Fibroblast of mammary gland (primary cell): ENCODE data around the gene CFAP61.
A peak's percentile ranks its signal among the peaks of the same experiment; 100 is the strongest.

ENCODE experiments used
- DNase-seq: peaks from one replicate; pipeline ENCODE4 v3.0.0-alpha.2; 2010; ENCODE audit warnings: low read depth
- H3K4me3 ChIP-seq: 2 replicates; pipeline ENCODE4 v1.5.1; 2011; ENCODE audit warnings: low read depth, mild to moderate bottlenecking, low read length, moderate library complexity; ENCODE audit not compliant: control insufficient read depth
- CTCF ChIP-seq: conservative IDR thresholded peaks from 2 replicates; pipeline ENCODE4 v1.5.1; 2011; ENCODE audit warnings: low read depth, low read length, inconsistent platforms; ENCODE audit not compliant: control insufficient read depth, insufficient read depth

Gene CFAP61

GRCh38 chr20:20010639-20011500 is 41.5 kb upstream of the CFAP61 start:
- no peak for TF ChIP-seq CTCF
- H3K4me3 ChIP-seq = no peak overlapping the region
- peak; percentile 75 for DNase-seq

DNA sequence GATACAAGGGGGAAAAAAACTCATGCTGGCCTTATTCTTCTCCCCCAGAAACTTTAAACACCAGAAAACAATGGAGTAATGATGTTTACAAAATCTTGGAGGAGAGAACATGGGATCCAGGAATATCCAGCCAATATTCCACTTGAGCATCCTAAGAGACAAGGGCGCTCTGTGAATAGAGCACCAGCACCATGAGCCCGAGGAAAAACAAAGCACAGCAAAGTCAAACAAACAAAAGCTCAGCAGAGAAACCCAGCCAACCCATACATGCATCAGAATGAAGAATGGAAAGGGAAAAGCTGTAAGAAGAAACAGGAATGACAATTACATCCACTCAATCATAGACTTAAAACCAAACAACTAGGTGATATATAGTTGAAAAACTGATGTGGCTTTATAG is 39.8 kb upstream of the CFAP61 start:
- no peak for TF ChIP-seq CTCF
- DNase-seq = no peak
- no peak overlapping the region for H3K4me3 ChIP-seq

GRCh38 chr20:20014659-20015058 is 37.7 kb upstream of the CFAP61 start:
- DNase-seq = no peak
- no peak for TF ChIP-seq CTCF
- no peak overlapping the region for H3K4me3 ChIP-seq

DNA sequence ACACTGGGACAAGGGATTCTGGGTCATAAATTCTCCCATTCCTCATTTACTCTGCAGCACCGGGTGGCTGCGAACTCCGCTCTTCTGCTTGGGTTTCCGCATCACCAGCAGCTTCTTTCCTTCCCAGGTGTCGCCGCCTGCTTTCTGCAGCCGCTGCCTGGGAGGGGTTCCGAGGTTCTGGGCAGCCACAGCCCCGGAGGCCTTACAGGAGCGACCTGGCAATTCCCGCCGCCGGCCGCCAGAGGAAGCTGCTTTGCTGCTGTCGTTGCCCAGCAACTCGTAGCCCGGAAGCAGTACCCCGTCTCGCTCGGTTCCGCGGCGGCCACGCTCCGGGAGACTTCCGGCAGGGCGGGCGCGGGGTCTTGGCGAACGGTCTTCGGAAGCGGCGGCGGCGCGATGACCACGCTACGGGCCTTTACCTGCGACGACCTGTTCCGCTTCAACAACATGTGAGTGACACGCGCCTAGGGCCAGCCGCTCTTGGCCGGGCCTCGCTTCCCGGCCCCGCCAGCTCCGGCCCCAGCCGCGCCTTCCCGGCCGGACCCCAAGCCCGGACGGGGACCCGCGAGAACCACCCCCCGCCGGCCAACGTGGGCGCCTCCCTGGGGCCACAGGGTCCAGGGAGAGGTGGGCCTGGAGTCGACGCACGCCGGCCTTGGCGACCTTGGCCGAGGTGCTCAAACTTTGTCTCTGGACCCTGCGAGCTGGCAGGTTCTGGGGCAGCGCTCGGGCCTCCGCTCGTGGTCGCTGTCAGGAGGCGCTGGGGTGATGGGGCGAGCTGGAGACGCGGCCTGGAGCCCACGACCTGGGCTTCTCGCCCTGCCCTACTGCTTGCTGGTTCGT is 35.1 kb upstream of the CFAP61 start, which contains the start of gene NAA20:
TSS of gene NAA20 (plus strand) at position 362 of the 843 bp plus-strand sequence. CDS start at position 397, 35 bp downstream.
- peak; percentile 52 for TF ChIP-seq CTCF
- peak; percentile 89 for DNase-seq
- peak within 1 kb of the TSS; percentile 80 for H3K4me3 ChIP-seq

DNA sequence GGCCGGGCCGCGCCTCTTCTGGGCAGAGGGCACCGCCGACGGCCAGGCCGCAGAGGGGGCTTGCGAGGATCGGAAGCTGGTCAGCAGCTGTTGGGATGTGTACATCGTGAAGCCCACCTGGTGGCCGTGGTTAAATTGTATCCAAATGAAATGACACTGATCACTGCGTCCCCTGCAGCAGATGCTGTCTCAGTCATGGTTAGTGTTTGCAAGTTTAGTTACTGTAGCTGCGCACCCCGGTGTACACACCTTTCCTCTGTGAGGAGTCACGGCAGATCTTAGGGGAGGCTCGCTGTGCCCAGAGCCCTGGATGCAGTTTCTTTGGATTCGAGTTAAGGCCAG is 34.5 kb upstream of the CFAP61 start:
- H3K4me3 ChIP-seq = peak overlapping the region; percentile 80
- TF ChIP-seq CTCF = no peak
- no peak for DNase-seq

GRCh38 chr20:20018366-20018765 is 34.0 kb upstream of the CFAP61 start:
- no peak for DNase-seq
- H3K4me3 ChIP-seq = peak overlapping the region; percentile 80
- TF ChIP-seq CTCF = no peak
